Left lobe of liver (tissue), 2 donors: ENCODE results near the gene POLR2M. TPM values are rescaled to one million over a fixed set of nuclear protein-coding genes. Genes with fewer than 3 reads are reported as not detected.

Experiments
- ATAC-seq: fragments of 200-7000 bp; cut with Tn5 transposase; one replicate; pipeline ENCODE4 v1.9.1; 2020; ENCODE audit warnings: mild to moderate bottlenecking, moderate library complexity
- DNase-seq: peaks from one replicate; pipeline ENCODE4 v3.0.0-alpha.2; 2020; ENCODE audit warnings: low spot score
- total RNA-seq: library from RNA; stranded (reverse); gene quantifications from one replicate; pipeline ENCODE4 v1.2.1, GENCODE V29; 2021
- donor health status: DM: no; HTN: no; CAD: no; lungs with moderate emphysema.
- donor health status: DM: no; HTN: yes; CAD: no.

Gene POLR2M
- 21.3 TPM for total RNA-seq

GRCh38 chr15:57706405-57707209, at the start of gene POLR2M:
Gene POLR2M, plus strand, starts transcription at chr15:57706714. Its CDS starts 129 bp downstream, at chr15:57706843.
- peak; percentile 93 for ATAC-seq
- DNase-seq: peak; percentile 95

GRCh38 chr15:57657619-57658018, 48.9 kb upstream of the POLR2M start:
- DNase-seq (no peak), ATAC-seq (no peak)

GRCh38 chr15:57662091-57662744, 44.3 kb upstream of the POLR2M start:
- ATAC-seq (no peak), DNase-seq (no peak)

GRCh38 chr15:57662802-57663201, 43.7 kb upstream of the POLR2M start:
- DNase-seq: no peak

GRCh38 chr15:57663262-57663661, 43.3 kb upstream of the POLR2M start:
- no peak for DNase-seq
- ATAC-seq: no peak

More at GRCh38 chr15:57662802-57663201, 43.7 kb upstream of the POLR2M start:
- ATAC-seq: no peak

- DNase-seq: no peak
- no peak for ATAC-seq
Measured at GRCh38 chr15:57665194-57665593, 41.3 kb upstream of the POLR2M start.

GRCh38 chr15:57665939-57666338, 40.6 kb upstream of the POLR2M start:
- ATAC-seq (no peak), DNase-seq (no peak)

GRCh38 chr15:57667171-57667849, 39.2 kb upstream of the POLR2M start:
- no peak for DNase-seq
- ATAC-seq: peak; percentile 96

GRCh38 chr15:57668016-57668415, 38.5 kb upstream of the POLR2M start:
- DNase-seq (no peak), ATAC-seq (no peak)

- ATAC-seq: no peak
- DNase-seq: no peak
Measured at GRCh38 chr15:57671636-57672035, 34.9 kb upstream of the POLR2M start.

- DNase-seq: no peak
- no peak for ATAC-seq
Measured at GRCh38 chr15:57675481-57676181, 30.9 kb upstream of the POLR2M start.

GRCh38 chr15:57676585-57676984, 29.9 kb upstream of the POLR2M start:
- ATAC-seq (no peak), DNase-seq (no peak)

- no peak for ATAC-seq
- no peak for DNase-seq
Measured at GRCh38 chr15:57677204-57677603, 29.3 kb upstream of the POLR2M start.

GRCh38 chr15:57680021-57680420, 26.5 kb upstream of the POLR2M start:
- DNase-seq: no peak
- no peak for ATAC-seq

- ATAC-seq (no peak), DNase-seq (no peak)
Measured at GRCh38 chr15:57681011-57681410, 25.5 kb upstream of the POLR2M start.

GRCh38 chr15:57683481-57683880, 23.0 kb upstream of the POLR2M start:
- no peak for DNase-seq
- ATAC-seq: no peak

GRCh38 chr15:57684491-57685151, 21.9 kb upstream of the POLR2M start:
- DNase-seq: no peak

GRCh38 chr15:57685306-57686095, 21.0 kb upstream of the POLR2M start:
- no peak for DNase-seq
- ATAC-seq: no peak

More at GRCh38 chr15:57684491-57685151, 21.9 kb upstream of the POLR2M start:
- no peak for ATAC-seq

GRCh38 chr15:57686657-57687056, 19.9 kb upstream of the POLR2M start:
- ATAC-seq (no peak), DNase-seq (no peak)
